Measurements from ENCODE around the gene ADCY1.

DNA sequence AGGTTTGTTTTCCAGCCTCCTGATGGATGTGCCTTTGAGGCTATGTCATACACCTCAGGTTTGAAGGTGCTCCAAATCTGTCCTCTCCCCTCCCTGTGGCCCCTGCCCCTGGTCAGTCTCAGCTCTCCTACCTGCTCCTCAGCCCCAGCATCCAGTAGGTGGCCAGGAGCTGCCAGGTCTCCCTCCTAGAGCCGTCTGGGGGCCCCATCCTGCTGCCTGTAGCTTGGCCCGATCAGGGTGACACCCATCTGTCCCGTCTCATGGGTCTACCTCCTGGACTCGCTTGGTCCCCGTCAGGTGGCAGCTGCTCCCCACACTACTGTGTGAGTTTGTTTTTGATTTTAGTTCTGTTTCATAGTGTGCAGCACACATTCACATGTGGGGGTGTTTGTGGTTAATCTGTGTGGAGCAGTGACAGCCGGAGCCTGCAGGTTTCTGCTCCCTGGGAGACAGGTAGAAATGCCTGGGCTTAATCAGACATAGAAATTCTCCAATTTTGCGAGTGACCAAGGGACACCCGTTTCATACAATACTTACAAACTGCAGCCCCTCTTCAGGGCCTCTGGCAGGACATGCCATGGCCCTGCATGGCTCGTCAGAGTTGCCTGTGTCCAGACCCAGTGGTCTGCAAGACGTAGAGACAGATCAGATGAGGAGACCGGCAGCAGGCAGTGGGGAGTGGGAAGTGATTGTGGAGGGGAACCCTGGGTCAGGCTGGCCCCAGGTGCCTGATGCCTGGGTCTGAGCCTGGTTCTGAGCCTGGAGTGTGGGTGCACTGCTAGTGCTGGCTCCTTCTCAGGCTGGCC, 17.1 kb downstream of the ADCY1 start:
- TF ChIP-seq, protein P1, sequence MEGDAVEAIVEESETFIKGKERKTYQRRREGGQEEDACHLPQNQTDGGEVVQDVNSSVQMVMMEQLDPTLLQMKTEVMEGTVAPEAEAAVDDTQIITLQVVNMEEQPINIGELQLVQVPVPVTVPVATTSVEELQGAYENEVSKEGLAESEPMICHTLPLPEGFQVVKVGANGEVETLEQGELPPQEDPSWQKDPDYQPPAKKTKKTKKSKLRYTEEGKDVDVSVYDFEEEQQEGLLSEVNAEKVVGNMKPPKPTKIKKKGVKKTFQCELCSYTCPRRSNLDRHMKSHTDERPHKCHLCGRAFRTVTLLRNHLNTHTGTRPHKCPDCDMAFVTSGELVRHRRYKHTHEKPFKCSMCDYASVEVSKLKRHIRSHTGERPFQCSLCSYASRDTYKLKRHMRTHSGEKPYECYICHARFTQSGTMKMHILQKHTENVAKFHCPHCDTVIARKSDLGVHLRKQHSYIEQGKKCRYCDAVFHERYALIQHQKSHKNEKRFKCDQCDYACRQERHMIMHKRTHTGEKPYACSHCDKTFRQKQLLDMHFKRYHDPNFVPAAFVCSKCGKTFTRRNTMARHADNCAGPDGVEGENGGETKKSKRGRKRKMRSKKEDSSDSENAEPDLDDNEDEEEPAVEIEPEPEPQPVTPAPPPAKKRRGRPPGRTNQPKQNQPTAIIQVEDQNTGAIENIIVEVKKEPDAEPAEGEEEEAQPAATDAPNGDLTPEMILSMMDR (conservative IDR thresholded peaks at IDR 0.05 in 1 of 2, IDR thresholded peaks at IDR 0.05 in 1 of 2; ENCODE audit: extremely low read depth in 1 of 2, insufficient read depth in 1 of 2, low read depth in 1 of 2, low read length in 2 of 2) = no peak
- no peak for TF ChIP-seq EZH2 (IDR thresholded peaks at IDR 0.05; ENCODE audit: borderline replicate concordance, low read length)
